GM21737 (cell line): ENCODE data around the gene SUCLG2.

Source experiments
- ATAC-seq: cut with Tn5 transposase; IDR thresholded peaks from one replicate; pipeline ENCODE4 v1.9.1; 2021; ENCODE audit warnings: mild to moderate bottlenecking, moderate library complexity; ENCODE audit not compliant: unreplicated experiment

The SUCLG2 gene

GRCh38 chr3:67405193-67405592, 249.2 kb downstream of the SUCLG2 start:
- no peak for ATAC-seq

DNA sequence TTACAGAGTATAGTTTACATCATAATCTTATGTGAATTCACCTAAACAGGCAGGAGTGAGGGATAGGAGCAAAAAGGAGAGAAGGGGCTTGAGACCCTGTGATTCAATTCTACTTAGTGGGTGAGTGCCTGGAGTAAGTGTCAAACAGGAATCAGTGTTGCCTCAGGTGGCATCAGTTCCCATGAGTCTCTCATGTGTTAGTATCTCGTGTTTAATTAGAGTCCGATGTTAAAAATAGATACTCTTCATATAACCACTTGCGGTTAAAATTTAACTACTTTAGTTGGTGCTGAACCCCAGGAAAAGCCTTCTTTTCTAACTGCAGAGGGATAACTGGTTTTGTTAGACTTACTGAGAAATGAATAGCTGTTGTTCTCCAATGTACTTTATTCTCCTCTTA, 251.5 kb downstream of the SUCLG2 start:
- ATAC-seq: no peak

DNA sequence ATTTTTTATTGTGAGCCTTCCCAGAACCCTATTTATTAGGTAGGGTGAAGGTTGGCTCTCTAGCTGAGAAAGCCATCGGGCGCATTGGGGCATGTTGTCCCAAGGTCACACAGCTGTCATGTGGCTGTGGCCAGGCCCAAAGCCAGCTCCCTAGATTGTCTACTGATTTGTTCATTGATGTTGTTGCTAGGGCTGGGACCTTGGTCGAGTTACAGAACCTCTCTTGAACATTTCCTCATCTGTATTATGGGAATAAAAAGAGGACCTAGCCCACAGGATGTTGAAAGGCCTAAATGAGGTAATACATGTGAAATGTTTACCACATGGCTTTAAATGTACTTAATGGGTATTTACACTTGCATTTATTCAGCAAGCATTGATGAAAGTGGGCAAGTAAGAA, 252.5 kb downstream of the SUCLG2 start:
- ATAC-seq: no peak

DNA sequence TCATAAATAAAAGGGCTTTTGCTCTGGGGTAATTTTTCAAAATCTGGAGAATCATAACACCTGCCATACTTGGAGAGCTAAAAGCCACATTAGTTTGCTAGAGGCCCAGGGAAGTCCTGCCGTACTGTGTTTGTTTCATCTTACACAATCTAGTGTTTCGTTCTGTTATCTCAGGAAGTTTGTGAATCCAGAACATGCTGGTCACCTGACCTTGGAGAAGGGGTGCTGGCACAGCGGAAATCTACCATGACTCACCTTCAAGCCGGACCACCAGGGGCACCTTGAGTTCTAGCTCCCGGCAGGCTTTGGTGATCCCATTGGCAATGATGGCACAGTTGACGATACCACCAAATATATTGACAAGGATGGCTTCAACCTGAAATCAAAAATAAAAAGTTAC, 253.9 kb downstream of the SUCLG2 start:
- ATAC-seq: no peak

GRCh38 chr3:67389176-67389575, 265.2 kb downstream of the SUCLG2 start:
- peak; percentile 86 for ATAC-seq

GRCh38 chr3:67388738-67389137, 265.7 kb downstream of the SUCLG2 start:
- ATAC-seq: no peak

GRCh38 chr3:67386451-67386850, 268.0 kb downstream of the SUCLG2 start:
- no peak for ATAC-seq

DNA sequence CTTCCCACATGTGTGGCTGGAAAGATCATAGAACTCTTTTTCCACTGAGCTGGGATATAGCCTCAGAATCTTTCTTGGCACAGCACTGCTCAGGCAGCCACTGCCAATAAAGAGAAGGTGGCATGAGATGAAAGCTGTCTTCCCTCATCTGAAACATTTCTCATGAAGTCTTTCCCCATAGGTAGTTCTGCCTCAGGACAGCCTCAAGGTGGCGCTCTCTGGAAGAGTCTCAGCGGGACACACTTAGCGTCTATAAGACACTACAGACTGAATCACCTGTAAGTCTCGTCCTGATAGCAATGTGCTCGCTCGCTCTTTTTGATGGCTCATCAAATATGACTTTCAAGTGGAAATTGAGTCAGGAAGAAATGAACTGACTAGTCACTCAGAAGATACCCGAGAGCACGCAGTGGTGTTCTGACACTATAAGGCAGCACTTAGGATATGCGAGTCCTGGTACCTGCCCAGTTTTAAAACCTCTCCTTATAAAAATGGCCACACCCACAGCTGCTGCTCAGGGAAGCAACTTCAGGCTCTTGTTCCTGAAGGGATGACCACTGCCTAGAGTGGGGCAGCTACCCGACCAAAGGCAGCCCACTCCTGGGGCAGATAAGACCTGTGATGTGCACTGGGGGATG, 269.5 kb downstream of the SUCLG2 start:
- no peak for ATAC-seq

- ATAC-seq: no peak
Measured at GRCh38 chr3:67384016-67384415, 270.4 kb downstream of the SUCLG2 start.

DNA sequence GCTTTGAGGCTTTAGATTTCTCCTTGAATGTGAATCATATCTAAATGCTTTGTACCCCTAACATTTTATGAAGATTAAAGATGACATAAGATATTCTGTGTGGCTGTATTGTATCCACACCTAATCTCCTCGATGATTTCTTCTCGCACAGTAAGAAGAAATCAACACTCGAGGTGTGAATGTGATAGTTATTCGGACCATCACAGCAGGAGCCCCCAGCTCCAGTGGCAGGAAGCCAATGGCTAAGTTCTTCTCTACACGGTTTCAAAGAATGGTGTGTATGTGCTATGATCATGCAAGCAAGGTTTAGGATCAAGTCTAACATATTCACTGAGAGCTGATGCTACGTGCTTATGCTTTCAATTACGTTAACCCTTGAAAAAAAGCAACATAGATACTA, 271.0 kb downstream of the SUCLG2 start:
- ATAC-seq: no peak

GRCh38 chr3:67382536-67382935, 271.9 kb downstream of the SUCLG2 start:
- ATAC-seq: no peak

DNA sequence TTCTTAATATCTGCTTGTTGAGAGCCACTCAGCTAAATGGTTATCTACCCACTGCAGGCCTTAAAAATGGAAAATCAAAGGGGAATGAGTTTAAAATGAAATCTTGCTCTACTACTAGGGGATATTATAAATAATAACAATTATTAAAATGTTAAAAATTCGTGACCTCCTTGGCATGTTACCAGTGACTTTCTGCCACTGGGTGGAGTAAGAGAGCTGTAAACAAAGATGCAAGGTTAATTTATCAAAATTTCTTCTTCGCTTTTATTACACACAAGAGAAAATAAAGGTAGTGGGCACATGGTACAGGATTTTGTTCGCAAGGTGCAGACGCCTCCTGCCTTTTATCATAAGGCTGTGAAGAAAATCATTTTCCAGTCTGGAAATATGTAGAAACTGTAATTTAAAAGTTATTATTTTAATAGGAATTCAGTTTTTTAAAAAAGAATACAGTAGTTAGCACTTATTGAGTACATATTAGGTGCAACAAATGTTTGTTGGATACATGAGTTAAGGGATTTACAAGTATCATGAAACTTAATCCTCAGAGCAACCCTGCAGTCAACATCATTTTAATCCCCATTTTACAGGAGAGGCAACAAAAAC, 272.6 kb downstream of the SUCLG2 start:
- ATAC-seq: no peak

GRCh38 chr3:67380118-67380517, 274.3 kb downstream of the SUCLG2 start:
- no peak for ATAC-seq

DNA sequence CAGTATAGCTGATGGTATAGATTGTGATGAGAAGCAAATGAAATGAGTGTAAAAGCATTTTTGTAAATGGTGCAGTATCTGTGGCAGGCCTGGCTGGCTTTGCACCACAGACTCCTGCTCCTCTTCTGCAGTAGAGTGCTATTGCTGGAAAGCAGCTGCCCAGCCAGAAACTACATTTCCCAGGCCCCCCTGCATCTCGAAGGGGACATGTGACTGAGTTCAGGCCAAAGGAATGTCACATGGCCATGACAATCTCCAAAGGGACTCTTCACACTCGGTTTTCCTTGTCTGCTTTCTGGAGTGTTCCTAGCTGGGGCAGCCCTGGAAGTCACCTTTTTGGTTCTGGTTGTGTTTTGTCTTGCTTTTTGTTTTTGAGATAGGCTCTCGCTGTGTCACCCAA, 277.1 kb downstream of the SUCLG2 start:
- no peak for ATAC-seq

GRCh38 chr3:67376416-67376815, 278.0 kb downstream of the SUCLG2 start:
- no peak for ATAC-seq

DNA sequence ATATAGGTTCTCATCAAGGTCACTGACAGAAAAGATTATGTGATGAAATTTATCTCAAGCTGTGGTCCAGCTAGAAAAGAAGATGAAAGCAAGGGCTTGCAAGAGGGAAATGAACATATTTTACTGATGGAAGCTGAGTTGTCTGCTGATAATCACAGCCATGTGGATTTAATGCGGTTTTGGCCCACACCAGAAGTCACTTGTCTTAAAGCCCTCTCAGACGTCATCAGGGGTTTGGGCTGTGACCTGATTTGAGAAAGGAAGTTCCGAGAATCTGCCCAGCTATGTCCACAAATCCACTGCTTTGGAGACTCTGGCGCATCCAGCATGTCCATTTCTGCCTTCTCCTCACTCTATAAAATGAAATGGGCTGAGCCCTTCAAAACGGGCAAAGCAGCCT, 278.4 kb downstream of the SUCLG2 start:
- no peak for ATAC-seq

DNA sequence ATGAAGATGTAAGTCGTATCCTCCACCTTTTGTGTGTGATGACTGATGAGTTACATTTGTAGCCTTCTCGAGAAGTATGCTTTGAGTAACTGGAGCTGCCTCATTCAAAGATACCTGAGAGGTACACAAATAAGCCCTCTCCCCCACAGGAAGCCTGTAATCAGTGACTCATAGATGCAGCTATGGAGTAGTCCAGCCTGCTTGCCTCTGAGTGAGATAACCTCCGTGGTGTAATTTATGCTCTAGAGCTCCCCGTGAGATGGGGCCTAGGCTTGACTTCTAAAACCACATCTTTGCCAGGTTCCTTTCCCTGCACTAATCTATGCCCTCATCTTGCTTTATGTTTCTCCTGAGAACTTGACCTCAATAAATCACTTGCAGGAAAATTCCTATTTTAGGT, 291.7 kb downstream of the SUCLG2 start:
- no peak for ATAC-seq

GRCh38 chr3:67361770-67362169, 292.6 kb downstream of the SUCLG2 start:
- no peak for ATAC-seq

DNA sequence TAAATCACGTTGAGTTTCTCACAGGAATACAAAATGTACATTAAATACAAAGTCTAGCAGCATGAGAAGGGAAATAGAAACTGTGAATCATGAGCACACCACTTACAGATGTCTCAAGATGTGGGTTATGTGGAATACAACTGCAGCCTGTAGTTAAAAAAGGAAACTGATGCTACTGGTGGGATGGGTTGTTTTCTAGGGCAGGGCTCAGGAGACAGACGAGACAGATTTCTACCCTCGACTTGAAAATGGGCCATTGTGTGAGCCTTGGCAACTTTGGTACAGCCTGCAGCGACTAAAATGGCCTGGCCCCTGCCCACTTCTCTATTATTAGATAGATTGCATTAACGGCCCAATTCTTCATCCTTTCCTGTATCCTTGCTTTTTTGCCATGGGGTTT, 293.1 kb downstream of the SUCLG2 start:
- ATAC-seq: no peak

- ATAC-seq: no peak
Measured at GRCh38 chr3:67357610-67358458, 296.6 kb downstream of the SUCLG2 start.

DNA sequence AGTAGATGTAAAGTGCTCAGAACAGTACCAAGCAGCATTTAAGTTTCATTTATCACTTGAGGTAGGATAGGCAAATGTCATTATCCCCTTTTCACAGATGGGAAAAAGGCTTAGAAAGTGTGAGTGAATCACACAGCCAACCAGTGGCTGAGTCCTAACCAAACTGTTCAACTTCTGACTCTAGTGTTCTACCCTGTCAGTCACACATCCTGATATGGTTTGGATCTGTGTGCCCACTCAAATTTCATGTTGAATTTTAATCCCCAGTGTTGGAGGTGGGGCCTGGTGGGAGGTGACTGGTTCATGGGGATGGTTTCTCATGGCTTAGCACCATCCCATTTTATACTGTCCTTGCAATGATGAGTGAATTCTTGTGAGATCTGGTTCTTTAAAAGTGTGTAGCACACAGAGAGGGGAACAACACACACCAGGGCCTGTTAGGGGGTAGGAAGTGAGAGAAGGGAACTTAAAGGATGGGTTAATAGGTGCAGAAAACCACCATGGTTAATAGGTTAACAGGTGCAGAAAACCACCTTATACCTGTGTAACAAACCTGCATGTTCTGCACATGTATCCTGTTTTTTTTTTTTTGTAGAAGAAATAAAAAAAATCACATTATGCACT, 304.7 kb downstream of the SUCLG2 start:
- peak; percentile 95 for ATAC-seq

- ATAC-seq: no peak
Measured at GRCh38 chr3:67346081-67346480, 308.3 kb downstream of the SUCLG2 start.
